Measurements from ENCODE around the gene STK11. TPM values are rescaled to one million over a fixed set of nuclear protein-coding genes. Genes with fewer than 3 reads are reported as not detected.

The STK11 gene
- polyA plus RNA-seq, 1 donor from 2014 or later = 51.6 TPM

- H3K79me2 ChIP-seq (replicated peaks; ENCODE audit: insufficient read depth, low read length) = no peaks in the 10 kb centered on the region
- no peaks in the 10 kb centered on the region for H3K27me3 ChIP-seq (ENCODE audit: insufficient read depth, low read depth, low read length)
- no peaks in the 10 kb centered on the region for H3K9me2 ChIP-seq (ENCODE audit: insufficient read depth, low read length)
- H3K36me3 ChIP-seq (ENCODE audit: insufficient read depth, low read length) = no peaks in the 10 kb centered on the region
- H3K4me2 ChIP-seq (ENCODE audit: low read length) = peak within 1 kb of the TSS; percentile 91
- peak within 1 kb of the TSS; percentile 87 for H3K4me3 ChIP-seq (ENCODE audit: low read length)
- H3K27ac ChIP-seq (ENCODE audit: low read length) = no peak within 1 kb of the TSS
- H3F3A ChIP-seq (ENCODE audit: insufficient read depth, low read length, poor library complexity, severe bottlenecking) = no peaks in the 10 kb centered on the region
- peak within 1 kb of the TSS; percentile 71 for H3K9ac ChIP-seq (ENCODE audit: low read length)
- H3K9me3 ChIP-seq (ENCODE audit: low read length) = no peaks in the 10 kb centered on the region
- no peaks in the 10 kb centered on the region for H4K20me1 ChIP-seq (ENCODE audit: insufficient read depth)
- peak within 1 kb of the TSS; percentile 51 for H2AFZ ChIP-seq (ENCODE audit: low read depth, low read length)
- TF ChIP-seq RAD21 (conservative IDR thresholded peaks at IDR 0.05) (no peak), TAF1 (IDR thresholded peaks at IDR 0.05; ENCODE audit: low read depth) (peak; percentile 57), POLR2AphosphoS5 (IDR thresholded peaks at IDR 0.05) (peak; percentile 58), EP300 (conservative IDR thresholded peaks at IDR 0.05; ENCODE audit: poor library complexity, severe bottlenecking) (no peak), CTCF (IDR thresholded peaks at IDR 0.05; ENCODE audit: poor library complexity, severe bottlenecking) (no peak), SMC3 (conservative IDR thresholded peaks at IDR 0.05; ENCODE audit: poor library complexity) (no peak), REST (IDR thresholded peaks at IDR 0.05; ENCODE audit: borderline replicate concordance) (no peak), EZH2 (IDR thresholded peaks at IDR 0.05; ENCODE audit: borderline replicate concordance, insufficient read depth, low read length, poor library complexity, severe bottlenecking) (no peak), MXI1 (conservative IDR thresholded peaks at IDR 0.05; ENCODE audit: poor library complexity, severe bottlenecking) (peak; percentile 57)
These were observed 31.5 kb upstream of the STK11 start, which contains the start of gene SBNO2 for GRCh38 chr19:1173845-1174809. Gene SBNO2 (minus strand): TSS chr19:1174268. CDS start chr19:1154276, 19,992 bp downstream.

GRCh38 chr19:1177322-1178114 is 28.1 kb upstream of the STK11 start:
- Histone ChIP-seq H3K9me3 (ENCODE audit: low read length) (no peaks in the 10 kb centered on the region), H3K4me2 (ENCODE audit: low read length) (no peak overlapping the region), H3K79me2 (replicated peaks; ENCODE audit: insufficient read depth, low read length) (no peaks in the 10 kb centered on the region), H3K27ac (ENCODE audit: low read length) (no peak overlapping the region), H3K36me3 (ENCODE audit: insufficient read depth, low read length) (no peaks in the 10 kb centered on the region), H3F3A (ENCODE audit: insufficient read depth, low read length, poor library complexity, severe bottlenecking) (no peaks in the 10 kb centered on the region), H3K9me2 (ENCODE audit: insufficient read depth, low read length) (no peaks in the 10 kb centered on the region), H2AFZ (ENCODE audit: low read depth, low read length) (no peak overlapping the region), H3K4me3 (ENCODE audit: low read length) (no peak overlapping the region), H4K20me1 (ENCODE audit: insufficient read depth) (no peaks in the 10 kb centered on the region), H3K9ac (ENCODE audit: low read length) (no peak overlapping the region), H3K27me3 (ENCODE audit: insufficient read depth, low read depth, low read length) (no peaks in the 10 kb centered on the region)
- TF ChIP-seq RAD21 (conservative IDR thresholded peaks at IDR 0.05) (no peak), REST (IDR thresholded peaks at IDR 0.05; ENCODE audit: borderline replicate concordance) (no peak), SMC3 (conservative IDR thresholded peaks at IDR 0.05; ENCODE audit: poor library complexity) (no peak), EP300 (conservative IDR thresholded peaks at IDR 0.05; ENCODE audit: poor library complexity, severe bottlenecking) (no peak), EZH2 (IDR thresholded peaks at IDR 0.05; ENCODE audit: borderline replicate concordance, insufficient read depth, low read length, poor library complexity, severe bottlenecking) (no peak), TAF1 (IDR thresholded peaks at IDR 0.05; ENCODE audit: low read depth) (no peak), MXI1 (conservative IDR thresholded peaks at IDR 0.05; ENCODE audit: poor library complexity, severe bottlenecking) (no peak), POLR2AphosphoS5 (IDR thresholded peaks at IDR 0.05) (no peak), CTCF (IDR thresholded peaks at IDR 0.05; ENCODE audit: poor library complexity, severe bottlenecking) (no peak)

All from neural cell (in vitro differentiated cells).